AG04450 (cell line): ENCODE measurements around the gene NOL4L. TPM values are rescaled to one million over a fixed set of nuclear protein-coding genes. Genes with fewer than 3 reads are reported as not detected.

ENCODE experiments used
- CTCF ChIA-PET: fragments of 300-600, 350-600 bp; formaldehyde crosslinking; extraction: SDS; loops from one replicate; lab custom pipeline; 2022; ENCODE audit warnings: antibody characterized with exemption, inconsistent platforms; lab: Charles Lee
- POLR2A ChIA-PET: fragments of 350-600 bp; formaldehyde crosslinking; extraction: SDS; loops from one replicate; lab custom pipeline; 2021; ENCODE audit warnings: antibody characterized with exemption, inconsistent platforms; lab: Yijun Ruan, JAX
- DNase-seq: peaks from one replicate; pipeline ENCODE4 v3.0.0-alpha.2; 2011; ENCODE audit warnings: low read depth, low spot score
- H3K27ac ChIP-seq: one replicate; pipeline ENCODE4 v1.5.1; 2012; ENCODE audit warnings: low read depth, low read length, control low read depth
- H3K27me3 ChIP-seq: one replicate; pipeline ENCODE4 v1.6.0; 2012; ENCODE audit warnings: low read length; ENCODE audit not compliant: control insufficient read depth, insufficient read depth
- H3K4me3 ChIP-seq: 2 replicates; pipeline ENCODE4 v1.5.1; 2011; ENCODE audit warnings: mild to moderate bottlenecking, low read depth, low read length, control low read depth
- H3K9me3 ChIP-seq: 2 replicates; pipeline ENCODE4 v1.5.1; 2012; ENCODE audit warnings: low read length; ENCODE audit not compliant: control insufficient read depth, insufficient read depth
- polyA plus RNA-seq: library from polyadenylated mRNA; depleted of rRNA; stranded (reverse); fragments of >200 nt; gene quantifications from 2 replicates; pipeline ENCODE4 v1.2.3, GENCODE V29; 2011
- TF ChIP-seq, protein P1 (sequence below): IDR thresholded peaks from 2 replicates; pipeline ENCODE4 v1.5.1; 2011; ENCODE audit warnings: low read depth, low read length, control low read depth, inconsistent platforms

NOL4L gene
- polyA plus RNA-seq, 1 experiment, result 6.7 TPM

DNA sequence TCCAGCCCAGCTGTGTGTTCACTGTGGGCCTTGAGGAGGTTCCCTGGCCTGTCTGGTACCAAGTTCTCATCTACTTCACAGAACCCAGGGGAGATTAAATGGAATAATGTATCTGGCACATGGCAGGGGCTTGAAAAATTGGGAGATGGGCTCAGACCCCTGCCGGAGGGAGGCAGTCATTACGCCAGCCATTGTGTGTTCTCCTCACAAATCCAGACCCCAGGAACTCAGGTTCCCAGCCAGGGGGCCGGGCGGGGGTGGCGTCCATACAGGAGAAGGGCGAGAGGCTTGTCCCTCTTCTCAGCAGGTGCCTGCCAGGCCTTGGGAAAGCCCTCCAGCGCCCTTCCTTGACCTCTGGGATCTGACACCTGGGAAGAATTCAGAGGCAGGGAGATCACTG, 8.1 kb downstream of the NOL4L start:
- ChIA-PET POLR2A (no interaction called here), CTCF (no interaction called here)
- Histone ChIP-seq H3K27me3 (no peaks in the 10 kb centered on the region), H3K4me3 (no peak overlapping the region), H3K9me3 (no peaks in the 10 kb centered on the region; the same call in 1 of the 2 replicates), H3K27ac (no peak overlapping the region)
- no peak for DNase-seq
- TF ChIP-seq, protein P1, sequence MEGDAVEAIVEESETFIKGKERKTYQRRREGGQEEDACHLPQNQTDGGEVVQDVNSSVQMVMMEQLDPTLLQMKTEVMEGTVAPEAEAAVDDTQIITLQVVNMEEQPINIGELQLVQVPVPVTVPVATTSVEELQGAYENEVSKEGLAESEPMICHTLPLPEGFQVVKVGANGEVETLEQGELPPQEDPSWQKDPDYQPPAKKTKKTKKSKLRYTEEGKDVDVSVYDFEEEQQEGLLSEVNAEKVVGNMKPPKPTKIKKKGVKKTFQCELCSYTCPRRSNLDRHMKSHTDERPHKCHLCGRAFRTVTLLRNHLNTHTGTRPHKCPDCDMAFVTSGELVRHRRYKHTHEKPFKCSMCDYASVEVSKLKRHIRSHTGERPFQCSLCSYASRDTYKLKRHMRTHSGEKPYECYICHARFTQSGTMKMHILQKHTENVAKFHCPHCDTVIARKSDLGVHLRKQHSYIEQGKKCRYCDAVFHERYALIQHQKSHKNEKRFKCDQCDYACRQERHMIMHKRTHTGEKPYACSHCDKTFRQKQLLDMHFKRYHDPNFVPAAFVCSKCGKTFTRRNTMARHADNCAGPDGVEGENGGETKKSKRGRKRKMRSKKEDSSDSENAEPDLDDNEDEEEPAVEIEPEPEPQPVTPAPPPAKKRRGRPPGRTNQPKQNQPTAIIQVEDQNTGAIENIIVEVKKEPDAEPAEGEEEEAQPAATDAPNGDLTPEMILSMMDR, result peak; percentile 42

DNA sequence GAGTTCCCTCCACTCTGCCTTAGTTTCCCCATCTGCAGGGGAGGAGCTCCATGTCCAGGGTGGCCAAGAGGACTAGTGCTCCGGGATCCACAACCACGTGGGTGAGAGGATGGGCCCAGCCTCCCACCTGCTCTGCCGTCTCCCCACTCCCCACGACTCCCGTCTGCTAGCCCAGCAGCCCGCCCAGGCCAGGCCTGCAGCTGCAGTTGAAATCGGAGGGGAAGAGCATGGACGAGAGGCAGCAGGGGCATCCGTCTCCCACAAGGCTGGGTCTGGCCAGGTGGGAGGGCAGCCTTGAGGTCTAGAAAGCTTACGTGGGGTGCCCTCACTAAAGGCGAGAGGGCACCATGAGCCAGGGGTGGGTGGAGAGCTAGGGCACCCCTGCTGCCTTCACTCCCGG, 8.6 kb downstream of the NOL4L start:
- Histone ChIP-seq H3K27me3 (no peaks in the 10 kb centered on the region), H3K27ac (no peak overlapping the region), H3K4me3 (no peak overlapping the region), H3K9me3 (no peaks in the 10 kb centered on the region)
- DNase-seq, result no peak
- ChIA-PET CTCF (no interaction called here), POLR2A (no interaction called here)
- TF ChIP-seq, protein P1, result no peak

DNA sequence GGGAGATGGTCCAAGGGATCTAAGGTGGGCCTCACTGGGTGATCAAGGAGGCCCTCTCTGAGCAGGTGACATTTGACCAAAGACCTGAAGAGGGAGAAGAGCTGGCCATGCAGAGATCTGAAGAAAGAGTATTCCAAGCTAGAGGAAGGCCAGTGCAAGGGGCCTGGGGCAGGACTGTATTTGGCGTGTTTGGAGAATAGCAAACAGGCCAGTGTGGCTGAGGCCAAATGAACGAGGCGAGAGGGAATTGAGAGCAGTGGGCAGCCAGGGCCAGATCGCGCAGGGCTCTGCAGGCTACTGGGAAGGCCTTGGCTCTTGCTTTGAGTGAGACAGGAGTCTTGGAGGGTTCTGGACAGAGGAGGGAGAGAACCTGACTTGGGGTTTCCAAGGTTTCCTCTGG, 9.3 kb downstream of the NOL4L start:
- CTCF ChIA-PET, result no interaction called here
- H3K9me3 ChIP-seq, result no peaks in the 10 kb centered on the region
- peak overlapping the region; percentile 21 for H3K27ac ChIP-seq
- H3K27me3 ChIP-seq, result no peaks in the 10 kb centered on the region
- POLR2A ChIA-PET, result no interaction called here
- DNase-seq, result no peak
- H3K4me3 ChIP-seq, result no peak overlapping the region
- TF ChIP-seq, protein P1, result no peak

DNA sequence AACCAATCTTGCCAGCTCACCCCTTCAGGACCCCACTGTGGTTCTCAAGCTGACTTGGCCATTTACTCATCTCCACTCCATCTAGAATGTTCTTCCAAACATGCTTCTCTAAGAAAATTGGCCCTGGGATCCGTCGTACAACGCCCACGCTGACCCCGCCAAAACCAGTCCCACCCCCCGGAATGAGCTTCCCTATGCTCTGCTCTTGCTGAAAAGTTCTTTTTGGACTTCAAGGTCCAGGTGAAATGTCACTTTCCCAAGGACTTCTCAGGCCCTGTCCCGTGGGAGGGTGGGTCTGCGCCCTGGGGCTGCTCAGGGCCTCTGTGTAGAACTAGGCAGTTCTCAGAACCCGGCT, 9.9 kb downstream of the NOL4L start:
- Histone ChIP-seq H3K27ac (no peak overlapping the region), H3K27me3 (no peaks in the 10 kb centered on the region), H3K4me3 (no peak overlapping the region), H3K9me3 (no peaks in the 10 kb centered on the region)
- CTCF ChIA-PET, result interaction anchor here (0.5 kb wide), 1 partner anchor 118 kb away, joined by 3 read pairs; no protein-coding TSS in a partner anchor
- no peak for DNase-seq
- POLR2A ChIA-PET, result interaction anchor here (1.4 kb wide), 1 partner anchor 31 kb away, joined by 3 read pairs; no protein-coding TSS in a partner anchor
- TF ChIP-seq, protein P1, result no peak

DNA sequence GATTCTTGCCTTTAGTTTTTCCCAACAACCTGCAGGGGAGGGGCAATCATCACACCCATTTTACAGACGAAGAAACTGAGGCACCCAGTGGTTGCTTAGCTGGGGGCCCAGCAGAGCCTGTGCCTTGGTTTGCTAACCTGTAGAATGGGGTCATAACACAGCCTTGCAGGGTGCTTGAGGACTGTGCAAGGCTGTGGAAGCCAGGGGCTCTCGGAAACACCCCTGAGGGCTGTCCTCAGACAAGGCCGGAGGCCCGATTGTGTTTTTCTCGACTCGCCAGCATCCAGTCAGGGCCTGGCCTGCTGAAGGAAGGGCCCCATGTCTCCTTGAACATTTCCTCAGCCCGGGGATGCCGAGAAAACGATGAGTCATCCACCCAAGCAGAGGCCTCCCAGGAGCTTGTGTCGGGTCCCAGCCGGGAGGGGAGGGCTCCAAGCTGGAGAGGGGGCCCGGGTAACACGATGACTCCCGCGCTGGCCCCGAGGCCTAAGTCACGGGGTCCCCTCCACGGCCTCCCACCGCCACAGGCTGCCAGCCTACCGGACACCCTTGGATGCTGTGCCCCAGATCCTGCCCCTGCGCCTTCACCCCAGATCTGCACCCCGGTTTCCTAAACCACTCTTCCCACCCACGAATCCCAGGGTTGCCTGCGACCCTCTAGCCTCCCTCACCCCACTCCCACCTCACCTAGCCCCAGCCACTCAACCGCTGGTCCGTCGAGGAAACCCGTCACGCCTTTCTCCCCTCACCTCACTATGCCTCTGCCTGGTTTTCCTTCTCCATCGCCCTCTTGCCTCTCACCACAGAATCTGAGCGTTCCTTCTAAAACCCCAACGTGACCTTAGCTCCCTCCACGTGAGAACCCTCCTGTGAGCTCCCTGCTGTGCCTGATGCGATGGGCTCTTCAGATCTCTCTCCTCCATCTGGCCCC, 10.6 kb downstream of the NOL4L start:
- ChIA-PET CTCF (interaction anchor here (0.5 to 1.4 kb wide), 2 partner anchors 78 to 117 kb away, joined by 3 read pairs; no protein-coding TSS in a partner anchor), POLR2A (interaction anchor here (0.5 to 1.4 kb wide), 2 partner anchors 30 to 536 kb away, joined by 3 read pairs; no protein-coding TSS in a partner anchor)
- Histone ChIP-seq H3K4me3 (no peak overlapping the region), H3K9me3 (no peaks in the 10 kb centered on the region), H3K27me3 (no peaks in the 10 kb centered on the region), H3K27ac (peak overlapping the region; percentile 80)
- peak; percentile 47 for DNase-seq
- TF ChIP-seq, protein P1, result no peak
